Measurements from ENCODE around the gene SPC25. TPM values are rescaled to one million over a fixed set of nuclear protein-coding genes. Genes with fewer than 3 reads are reported as not detected.

Gene SPC25
- polyA plus RNA-seq, 1 donor (not counting 4 experiments of a cell fraction or from before 2014, with no cell fraction given) = 7.1 TPM

- dilution Hi-C loops (cut with MboI; ENCODE audit: extremely low pct_ligation_motif_present, low sequenced_read_pairs) = no loop called here
- no peak for FAIRE-seq
Observed at GRCh38 chr2:168855601-168856000, 34.6 kb downstream of the SPC25 start.

GRCh38 chr2:168854651-168855050 is 35.6 kb downstream of the SPC25 start:
- no peak for DNase-seq (ENCODE audit: low read depth, low spot score)
- no peak for TF ChIP-seq EZH2 (IDR thresholded peaks at IDR 0.05; ENCODE audit: low read length)
- TF ChIP-seq CTCF (optimal IDR thresholded peaks at IDR 0.05 in 1 of 3, IDR thresholded peaks at IDR 0.05 in 1 of 3, conservative IDR thresholded peaks at IDR 0.05 in 1 of 3; ENCODE audit: extremely low read depth in 1 of 3, insufficient read depth in 2 of 3, low read length in 3 of 3) = no peak
- dilution Hi-C loops (cut with MboI; ENCODE audit: extremely low pct_ligation_motif_present, low sequenced_read_pairs) = no loop called here
- Histone ChIP-seq H3K4me1 (ENCODE audit: control insufficient read depth, extremely low read depth, insufficient read depth, low read length) (peaks cover 12% of the 10 kb centered on the region), H3K9ac (ENCODE audit: control insufficient read depth, extremely low read depth, insufficient read depth, low read length) (no peak overlapping the region), H4K20me1 (ENCODE audit: control insufficient read depth, extremely low read depth, insufficient read depth, low read length) (no peaks in the 10 kb centered on the region), H3K27me3 (ENCODE audit: control insufficient read depth, extremely low read depth, insufficient read depth, low read length) (no peaks in the 10 kb centered on the region), H3K4me3 (ENCODE audit: control insufficient read depth in 2 of 3, extremely low read depth in 1 of 3, insufficient read depth in 2 of 3, low read depth in 1 of 3, low read length in 3 of 3) (no peak overlapping the region), H3K4me2 (ENCODE audit: control insufficient read depth, extremely low read depth, insufficient read depth, low read depth, low read length) (no peak overlapping the region), H3K36me3 (ENCODE audit: control insufficient read depth in 2 of 2, extremely low read depth in 1 of 2, insufficient read depth in 2 of 2, low read length in 2 of 2) (no peaks in the 10 kb centered on the region), H3K79me2 (ENCODE audit: control insufficient read depth, insufficient read depth, low read length) (no peaks in the 10 kb centered on the region), H3K9me3 (ENCODE audit: control insufficient read depth, low read depth, low read length) (no peaks in the 10 kb centered on the region), H3K9me1 (ENCODE audit: control insufficient read depth, extremely low read depth, insufficient read depth, low read length) (no peaks in the 10 kb centered on the region), H3K27ac (ENCODE audit: control insufficient read depth, insufficient read depth, low read length) (no peak overlapping the region), H2AFZ (ENCODE audit: control insufficient read depth, low read length) (no peak overlapping the region)
- no peak for FAIRE-seq

More at GRCh38 chr2:168855601-168856000, 34.6 kb downstream of the SPC25 start:
- Histone ChIP-seq H2AFZ (ENCODE audit: control insufficient read depth, low read length) (no peak overlapping the region), H4K20me1 (ENCODE audit: control insufficient read depth, extremely low read depth, insufficient read depth, low read length) (no peaks in the 10 kb centered on the region), H3K4me2 (ENCODE audit: control insufficient read depth, extremely low read depth, insufficient read depth, low read depth, low read length) (no peak overlapping the region), H3K9ac (ENCODE audit: control insufficient read depth, extremely low read depth, insufficient read depth, low read length) (no peak overlapping the region), H3K4me3 (ENCODE audit: control insufficient read depth in 2 of 3, extremely low read depth in 1 of 3, insufficient read depth in 2 of 3, low read depth in 1 of 3, low read length in 3 of 3) (no peak overlapping the region), H3K27me3 (ENCODE audit: control insufficient read depth, extremely low read depth, insufficient read depth, low read length) (no peaks in the 10 kb centered on the region), H3K9me1 (ENCODE audit: control insufficient read depth, extremely low read depth, insufficient read depth, low read length) (no peaks in the 10 kb centered on the region), H3K27ac (ENCODE audit: control insufficient read depth, insufficient read depth, low read length) (no peak overlapping the region), H3K79me2 (ENCODE audit: control insufficient read depth, insufficient read depth, low read length) (no peaks in the 10 kb centered on the region), H3K4me1 (ENCODE audit: control insufficient read depth, extremely low read depth, insufficient read depth, low read length) (peaks cover 12% of the 10 kb centered on the region), H3K9me3 (ENCODE audit: control insufficient read depth, low read depth, low read length) (no peaks in the 10 kb centered on the region), H3K36me3 (ENCODE audit: control insufficient read depth in 2 of 2, extremely low read depth in 1 of 2, insufficient read depth in 2 of 2, low read length in 2 of 2) (no peaks in the 10 kb centered on the region)
- DNase-seq (ENCODE audit: low read depth, low spot score) = no peak
- TF ChIP-seq EZH2 (IDR thresholded peaks at IDR 0.05; ENCODE audit: low read length) = no peak
- TF ChIP-seq CTCF (optimal IDR thresholded peaks at IDR 0.05 in 1 of 3, IDR thresholded peaks at IDR 0.05 in 1 of 3, conservative IDR thresholded peaks at IDR 0.05 in 1 of 3; ENCODE audit: extremely low read depth in 1 of 3, insufficient read depth in 2 of 3, low read length in 3 of 3) = no peak
